TTC549 (cell line): ENCODE results near the gene EEF2K.
A peak's percentile ranks its signal among the peaks of the same experiment; 100 is the strongest.
"Not testable (repeated sequence)": the region's sequence is repeated elsewhere in the genome, so short reads cannot be mapped to it uniquely, and the experiment has no call there.

Experiments
- FAIRE-seq: peaks from 2 replicates; lab custom pipeline; 2012; peaks lifted over from hg19 to GRCh38; lab: Jason Lieb, UNC

EEF2K gene

DNA sequence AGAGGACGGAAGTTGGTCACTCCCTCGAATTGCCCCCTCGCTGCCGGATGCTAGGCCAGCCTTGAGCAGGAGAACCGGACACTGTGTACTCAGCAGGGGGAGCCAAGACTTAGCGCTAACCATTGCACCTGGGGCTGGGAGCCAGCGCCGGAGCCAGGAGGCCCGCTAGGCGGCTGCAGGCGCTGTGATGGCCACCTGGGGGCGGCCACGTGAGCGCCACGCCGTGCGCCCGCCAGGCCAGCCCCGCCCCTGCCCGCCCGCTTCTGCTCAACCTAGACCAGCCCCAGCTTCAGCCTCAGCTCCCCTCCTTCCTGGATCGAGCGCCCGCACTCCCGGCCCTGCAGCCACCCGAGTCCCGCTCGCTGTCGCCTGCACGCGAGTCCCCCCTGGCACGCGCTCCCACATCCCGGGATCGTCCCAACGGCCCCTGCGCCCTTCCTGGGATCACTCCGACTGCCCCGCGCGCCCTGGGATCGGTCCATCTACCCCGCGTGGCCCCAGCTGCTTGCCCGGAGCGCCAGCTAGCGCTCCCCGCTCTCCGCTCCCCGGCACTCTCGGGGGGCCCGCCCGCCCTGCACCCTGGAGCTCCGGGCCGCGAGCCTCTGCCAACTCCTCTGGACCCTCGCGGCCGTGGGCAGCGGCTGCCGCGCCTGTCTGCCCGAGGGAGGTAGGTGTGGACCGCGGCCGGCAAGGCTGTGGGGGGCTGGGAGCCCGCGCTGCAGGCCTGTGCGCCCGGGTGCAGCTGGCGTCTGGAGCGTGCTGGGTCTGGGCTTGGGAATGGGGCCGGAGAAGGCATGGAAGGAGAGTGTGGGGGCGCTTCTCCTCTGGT is at the start of gene EEF2K:
TSS of gene EEF2K (plus strand) at position 266 of the 829 bp plus-strand sequence. CDS start 19,452 bp downstream, outside the sequence.
- no peak for FAIRE-seq

DNA sequence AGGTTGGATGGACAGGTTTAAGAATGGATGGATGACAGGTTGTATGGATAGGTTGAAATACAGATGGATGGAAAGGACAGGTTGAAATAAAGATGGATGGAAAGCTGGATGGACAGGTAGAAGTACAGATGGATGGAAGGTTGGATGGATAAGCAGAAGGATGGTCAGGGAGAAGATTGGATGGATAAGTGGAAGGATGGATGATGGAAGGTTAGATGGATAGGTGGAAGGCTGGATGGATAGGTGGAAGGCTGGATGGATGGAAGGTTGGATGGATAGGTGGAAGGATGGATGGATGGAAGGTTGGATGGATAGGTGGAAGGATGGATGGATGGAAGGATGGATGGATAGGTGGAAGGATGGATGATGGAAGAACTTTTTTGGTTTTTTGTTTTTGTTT is 44.7 kb upstream of the EEF2K start:
- no peak for FAIRE-seq

DNA sequence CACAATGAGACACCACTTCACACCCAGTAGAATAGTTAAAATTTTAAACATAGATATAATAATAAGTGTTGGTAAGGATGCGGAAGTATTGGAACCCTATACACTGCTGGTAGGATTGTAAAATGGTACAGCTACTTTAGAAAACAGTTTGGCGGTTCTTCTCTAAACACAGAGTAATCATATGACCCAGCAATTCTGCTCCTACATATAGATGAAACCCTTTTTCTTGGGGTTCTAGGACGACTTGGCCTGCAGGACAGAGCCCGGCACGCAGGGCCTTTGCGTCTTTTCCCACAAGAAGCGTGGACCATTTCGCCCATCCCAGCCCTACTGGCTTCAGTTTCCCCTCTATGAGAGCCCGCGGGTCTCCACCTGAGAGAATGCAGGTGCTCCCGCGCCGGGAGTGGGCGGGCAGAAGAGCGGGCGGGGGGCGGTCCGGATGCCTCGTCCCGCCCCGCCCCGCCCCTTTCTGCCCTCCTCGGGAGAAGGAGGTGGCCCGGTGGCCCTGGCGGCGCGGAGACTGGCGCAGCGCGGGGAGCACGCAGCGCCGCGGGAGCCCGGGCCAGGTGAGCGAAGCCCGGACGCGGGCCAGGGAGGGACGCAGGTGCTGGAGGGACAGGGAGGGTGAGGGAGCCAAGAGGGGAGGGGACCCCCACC is 44.0 kb upstream of the EEF2K start, which contains the start of gene SDR42E2:
TSS of gene SDR42E2 (plus strand) at position 508 of the 657 bp plus-strand sequence. CDS start 3,077 bp downstream, outside the sequence.
- no peak for FAIRE-seq

DNA sequence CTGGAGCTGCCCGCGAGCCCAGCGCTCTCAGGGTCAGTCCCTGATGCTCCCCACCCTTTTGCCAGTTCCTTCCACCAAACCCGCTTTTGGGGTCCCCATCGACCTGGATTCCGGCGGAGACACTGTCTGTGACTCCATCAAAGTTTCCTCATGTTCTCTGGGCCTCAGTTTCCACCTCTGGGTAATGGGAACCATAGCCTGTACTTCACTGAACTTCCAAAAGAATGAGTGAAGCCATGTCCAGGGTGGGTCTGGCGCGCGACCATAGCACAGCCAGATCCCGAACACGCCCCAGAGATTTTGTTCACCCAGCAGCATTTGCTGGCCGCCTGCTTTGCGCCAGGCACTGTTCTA is 43.4 kb upstream of the EEF2K start:
- FAIRE-seq = no peak

DNA sequence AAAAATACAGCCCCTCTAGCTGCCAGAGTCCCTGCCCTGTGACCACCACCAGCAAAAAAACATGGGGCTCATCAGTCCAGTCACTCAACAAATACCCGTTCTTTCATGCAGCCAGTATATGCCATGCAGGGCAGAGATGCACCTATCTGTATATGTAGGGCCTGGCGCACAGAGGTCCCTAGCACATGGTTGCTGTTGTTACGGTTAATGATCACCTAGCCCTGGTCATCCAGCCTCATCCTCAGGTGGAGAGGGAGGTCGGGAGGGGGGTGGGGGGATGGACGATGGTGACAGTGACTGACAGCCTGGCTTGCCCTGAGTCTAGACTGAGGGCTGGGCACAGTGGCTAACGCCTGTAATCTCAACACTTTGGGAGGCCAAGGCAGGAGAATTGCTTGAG is 42.3 kb upstream of the EEF2K start:
- no peak for FAIRE-seq

DNA sequence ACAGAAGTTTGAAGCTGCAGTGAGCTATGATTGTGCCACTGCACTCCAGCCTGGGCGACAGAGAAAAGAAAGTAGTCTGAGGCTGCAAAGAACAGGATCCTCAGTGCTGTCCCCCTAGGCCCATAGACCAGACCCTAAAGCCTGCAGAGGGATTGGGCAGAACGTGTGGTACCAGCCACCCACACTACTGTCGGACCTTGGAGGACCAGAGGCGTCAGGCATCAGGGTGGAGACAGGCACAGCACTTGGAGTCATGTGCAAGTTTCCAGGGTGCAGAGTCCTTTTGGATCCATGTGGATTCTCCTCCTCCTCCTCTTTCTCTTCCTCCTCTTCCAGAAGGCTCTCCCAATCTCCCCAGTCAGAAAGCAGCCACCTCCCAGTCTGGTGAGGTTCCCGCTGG is 41.6 kb upstream of the EEF2K start:
- no peak for FAIRE-seq

DNA sequence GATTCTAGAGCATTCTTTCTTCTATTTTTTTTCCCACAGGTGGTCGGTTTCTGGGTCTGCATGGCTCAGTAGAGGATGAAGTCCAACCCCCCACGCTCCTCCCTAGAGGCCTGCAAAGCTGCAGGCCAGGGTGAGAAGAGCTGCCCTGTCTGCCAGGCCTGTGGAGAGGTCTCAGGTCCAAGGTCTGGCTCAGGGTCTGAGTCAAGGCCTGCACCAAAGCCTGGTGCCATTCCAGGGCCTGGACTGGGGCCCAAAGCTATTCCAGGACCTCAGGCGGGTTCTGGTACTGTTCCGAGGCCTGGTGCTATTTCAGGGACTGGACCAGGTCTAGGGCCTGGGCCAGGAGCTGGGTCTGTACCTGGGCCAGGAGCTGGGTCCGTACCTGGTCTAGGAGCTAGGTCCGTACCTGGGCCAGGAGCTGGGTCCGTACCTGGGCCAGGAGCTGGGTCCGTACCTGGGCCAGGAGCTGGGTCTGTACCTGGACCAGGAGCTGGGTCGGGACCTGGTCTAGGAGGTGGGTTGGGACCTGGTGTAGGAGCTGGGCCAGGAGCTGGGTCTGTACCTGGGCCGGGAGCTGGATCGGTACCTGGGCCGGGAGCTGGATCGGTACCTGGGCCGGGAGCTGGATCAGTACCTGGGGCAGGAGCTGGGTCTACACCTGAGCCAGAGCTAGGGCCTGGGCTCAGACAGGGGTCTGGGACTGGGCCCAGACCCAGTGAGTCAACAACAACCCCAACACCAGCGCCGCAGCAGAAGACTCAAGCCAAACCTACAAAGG is 40.4 kb upstream of the EEF2K start:
- no peak for FAIRE-seq

DNA sequence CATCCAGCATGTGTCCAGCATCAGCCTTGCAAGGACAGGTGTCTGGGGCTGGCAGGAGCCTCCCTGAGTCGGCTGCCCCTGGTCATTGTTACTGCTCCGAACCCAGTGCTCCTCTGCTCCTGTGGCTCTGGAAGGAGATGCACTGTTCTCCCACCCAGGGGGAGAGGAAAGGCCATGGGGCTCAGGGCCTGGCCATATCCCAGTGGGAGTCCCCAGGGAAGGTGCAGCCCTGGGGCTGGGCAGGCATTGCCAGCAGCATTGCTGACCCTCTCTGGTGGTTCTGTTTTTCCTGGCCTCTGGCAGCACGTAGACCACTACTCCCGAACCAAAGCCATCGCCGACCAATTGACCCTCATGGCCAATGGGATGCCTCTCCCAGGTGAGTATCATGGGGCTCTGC is 34.1 kb upstream of the EEF2K start:
- no peak for FAIRE-seq

DNA sequence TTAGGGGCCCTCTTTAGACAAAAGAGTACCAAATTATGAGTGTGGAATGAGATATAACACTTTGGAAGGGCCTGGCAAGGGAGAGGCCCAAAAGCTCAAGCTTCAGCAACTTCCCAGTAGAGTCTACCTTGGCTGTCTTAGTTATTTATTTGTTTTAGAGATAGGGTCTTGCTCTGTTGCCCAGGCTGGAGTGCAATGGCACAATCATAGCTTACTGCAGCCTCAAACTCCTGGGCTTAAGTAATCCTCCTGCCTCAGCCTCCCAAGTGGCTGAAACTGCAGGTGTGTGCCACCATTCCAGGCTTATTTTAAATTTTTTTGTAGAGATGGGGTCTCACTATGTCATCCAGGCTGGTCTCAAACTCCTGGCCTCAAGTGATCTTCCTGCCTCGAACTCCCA is 33.4 kb upstream of the EEF2K start:
- FAIRE-seq = not testable (repeated sequence)

DNA sequence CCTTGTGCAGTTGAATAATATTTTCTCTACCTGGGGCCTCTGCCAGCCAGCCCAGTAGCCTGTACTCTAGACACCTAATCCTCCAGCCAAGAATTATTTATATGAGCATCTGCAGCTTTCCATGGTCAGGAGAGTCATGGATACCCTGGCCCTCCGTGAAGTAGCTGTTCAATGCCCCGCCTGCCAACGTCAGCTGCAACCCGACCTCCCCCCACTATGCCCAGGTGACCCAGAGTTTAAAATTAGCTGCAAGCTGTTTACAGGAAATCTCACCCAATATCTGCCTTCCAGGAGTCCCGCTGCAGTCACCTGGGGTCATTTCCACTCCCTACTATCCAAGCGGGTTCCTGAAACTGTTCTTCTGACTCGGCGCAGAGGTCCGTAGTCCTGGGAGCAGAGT is 31.4 kb upstream of the EEF2K start:
- FAIRE-seq = no peak

DNA sequence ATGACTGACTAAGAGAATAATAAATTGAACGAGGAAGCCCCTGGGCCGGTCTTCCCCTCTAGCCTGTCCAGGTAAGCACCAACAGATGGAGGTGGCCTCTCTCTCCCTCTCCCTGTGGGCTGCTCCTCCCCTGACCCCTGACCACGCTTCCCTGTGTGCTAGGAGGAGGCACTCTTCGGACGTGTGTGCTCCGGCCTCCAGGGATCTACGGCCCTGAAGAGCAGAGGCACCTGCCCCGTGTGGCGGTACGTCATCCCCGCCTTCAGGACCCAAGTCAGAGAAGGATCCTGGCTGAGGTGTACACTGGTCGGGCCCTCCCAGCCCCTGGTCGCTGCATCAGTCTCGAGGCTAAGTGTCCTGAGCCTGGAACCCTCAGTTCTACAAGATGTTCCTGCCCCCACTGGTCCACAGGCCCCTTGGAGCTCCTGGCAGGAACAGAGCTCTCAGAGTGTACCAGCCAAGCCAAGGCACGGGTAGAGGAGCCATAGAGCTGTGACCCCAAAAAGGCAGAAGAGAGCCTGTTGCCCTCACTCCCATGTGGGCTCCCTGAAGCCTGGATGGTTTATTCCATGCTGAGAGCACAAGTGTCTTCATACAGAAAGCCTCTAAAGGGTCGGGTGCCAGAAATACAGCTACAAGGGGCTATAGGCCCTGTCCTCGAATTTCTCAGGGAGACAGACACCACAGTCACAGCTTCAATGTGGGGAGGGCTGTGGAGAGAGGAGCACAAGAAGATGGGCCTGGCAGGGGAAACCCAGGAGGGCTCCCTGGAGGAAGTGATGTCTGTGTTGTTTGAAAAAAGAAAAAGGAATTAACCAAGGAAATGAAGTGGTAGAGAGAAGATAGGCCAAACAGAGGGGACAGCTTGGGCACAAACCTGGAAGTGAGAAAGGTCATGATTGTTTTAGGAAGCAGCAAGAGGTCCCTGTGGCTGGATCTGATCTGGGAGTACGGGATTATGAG is 27.8 kb upstream of the EEF2K start:
- no peak for FAIRE-seq

DNA sequence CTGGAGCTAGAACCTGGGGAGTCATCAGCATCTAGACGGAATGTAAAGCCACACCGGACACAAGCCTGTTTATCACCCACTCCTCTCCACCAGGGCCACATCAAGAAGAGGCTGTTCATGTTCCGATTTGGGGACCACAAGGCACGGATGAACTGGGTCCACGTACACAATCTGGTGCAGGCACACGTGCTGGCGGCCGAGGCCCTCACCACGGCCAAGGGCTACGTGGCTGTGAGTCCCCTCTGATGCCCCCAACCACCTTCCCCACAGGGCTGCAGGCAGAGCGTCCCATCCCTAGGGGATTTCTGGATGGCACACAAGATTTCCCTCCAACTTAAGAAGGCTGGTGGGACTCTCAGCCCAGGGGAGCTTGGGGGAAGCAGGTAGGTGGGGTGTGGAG is 24.7 kb upstream of the EEF2K start:
- FAIRE-seq = no peak

DNA sequence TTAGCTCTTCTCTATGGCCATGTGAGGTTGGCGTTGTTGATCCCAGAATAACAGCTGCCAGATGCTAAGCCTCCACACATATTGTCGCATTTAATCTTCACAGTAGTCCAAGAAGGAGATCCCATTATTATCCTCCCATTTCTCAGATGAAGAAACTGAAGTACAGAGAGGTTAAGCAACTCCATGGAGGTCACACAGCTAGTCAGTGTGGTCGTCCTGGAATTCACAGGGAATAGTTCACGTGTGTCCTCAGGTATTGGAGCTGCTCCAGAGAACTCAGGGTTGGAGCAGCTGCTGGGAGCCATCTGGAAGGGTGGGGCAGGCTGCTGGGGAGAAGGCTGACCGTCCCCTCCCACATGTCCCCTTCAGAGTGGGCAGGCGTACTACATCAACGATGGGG is 24.2 kb upstream of the EEF2K start:
- FAIRE-seq = no peak

DNA sequence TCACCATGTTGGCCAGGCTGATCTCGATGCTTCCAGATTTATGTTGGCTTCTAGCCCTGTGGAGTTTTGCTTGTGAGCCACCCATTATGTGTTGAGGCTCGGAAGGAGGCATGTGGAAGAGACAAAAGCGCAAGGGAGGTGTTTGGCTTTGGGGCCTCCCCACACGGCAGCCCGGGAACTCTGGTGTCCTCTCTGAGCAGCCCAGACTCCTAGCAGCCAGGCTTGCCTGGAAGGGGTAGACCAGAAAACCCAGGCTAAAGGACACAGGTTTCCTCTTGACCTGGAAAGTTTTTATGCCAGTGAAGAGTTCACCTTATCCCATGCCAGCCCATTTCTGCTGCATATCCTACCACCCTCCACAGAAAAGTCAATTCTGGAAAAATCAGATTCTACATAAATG is 22.7 kb upstream of the EEF2K start:
- no peak for FAIRE-seq

DNA sequence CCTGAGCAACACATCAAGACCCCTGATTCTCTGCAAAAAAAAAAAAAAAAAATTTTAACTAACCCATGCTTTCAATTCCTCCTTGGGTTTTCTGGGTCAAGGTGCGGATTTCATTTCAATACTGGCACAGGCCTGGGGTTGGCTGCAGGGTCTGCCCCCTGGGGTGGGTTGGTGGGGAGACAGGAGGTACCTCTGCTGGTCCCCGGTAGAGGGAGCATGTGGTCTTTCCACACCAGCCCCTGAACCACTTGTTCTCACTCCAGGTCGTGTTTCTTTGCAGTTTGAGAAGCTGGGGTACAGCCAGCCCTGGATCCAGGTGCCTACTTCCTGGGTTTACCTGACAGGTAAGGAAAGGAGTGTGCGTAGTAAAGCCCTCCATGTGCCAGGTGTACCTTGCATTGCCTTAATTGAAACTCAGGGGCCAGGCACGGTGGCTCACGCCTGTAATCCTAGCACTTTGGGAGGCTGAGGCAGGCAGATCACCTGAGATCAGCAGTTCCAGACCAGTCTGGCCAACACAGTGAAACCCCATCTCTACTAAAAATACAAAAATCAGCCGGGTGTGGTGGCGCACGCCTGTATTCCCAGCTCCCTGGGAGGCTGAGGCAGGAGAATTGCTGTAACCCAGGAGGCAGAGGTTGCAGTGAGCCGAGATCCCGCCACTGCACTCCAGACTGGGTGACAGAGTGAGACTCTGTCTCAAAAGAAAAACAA is 22.0 kb upstream of the EEF2K start:
- FAIRE-seq = no peak

DNA sequence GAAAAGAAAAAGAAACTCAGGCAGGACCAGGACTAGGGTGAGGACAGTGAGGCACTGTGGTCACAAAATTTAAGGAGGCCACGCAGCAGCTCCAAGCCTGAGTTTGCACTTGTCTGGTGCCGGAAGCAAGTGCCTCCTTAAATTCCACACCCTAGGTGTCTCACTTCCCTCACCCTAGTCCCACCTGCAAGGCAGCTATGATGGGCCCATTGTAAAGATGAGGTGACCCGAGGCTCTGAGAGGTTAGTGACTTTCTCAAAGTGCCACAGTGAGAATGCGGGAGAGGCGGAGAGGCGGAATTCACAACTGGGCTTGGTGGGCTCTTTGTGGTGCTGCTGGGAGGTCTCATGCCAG is 21.5 kb upstream of the EEF2K start:
- FAIRE-seq = no peak

DNA sequence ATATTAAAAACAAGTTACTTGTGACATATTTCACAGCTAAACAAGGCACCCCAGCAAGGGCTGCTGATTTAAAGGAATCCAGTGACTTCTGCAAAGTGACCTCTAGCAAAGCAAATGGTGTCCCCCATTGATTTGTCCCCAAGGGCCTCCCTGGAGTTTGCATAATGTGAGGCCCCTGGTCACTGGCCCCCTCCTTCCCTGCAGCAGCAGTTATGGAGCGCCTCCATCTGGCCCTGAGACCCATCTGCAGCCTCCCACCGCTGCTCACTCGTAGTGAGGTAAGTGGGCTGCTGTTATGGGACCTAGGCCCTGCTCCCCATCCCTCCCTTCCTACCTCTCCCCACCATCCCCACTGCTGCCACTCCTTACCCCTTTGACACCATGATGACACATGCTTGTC is 19.6 kb upstream of the EEF2K start:
- no peak for FAIRE-seq

DNA sequence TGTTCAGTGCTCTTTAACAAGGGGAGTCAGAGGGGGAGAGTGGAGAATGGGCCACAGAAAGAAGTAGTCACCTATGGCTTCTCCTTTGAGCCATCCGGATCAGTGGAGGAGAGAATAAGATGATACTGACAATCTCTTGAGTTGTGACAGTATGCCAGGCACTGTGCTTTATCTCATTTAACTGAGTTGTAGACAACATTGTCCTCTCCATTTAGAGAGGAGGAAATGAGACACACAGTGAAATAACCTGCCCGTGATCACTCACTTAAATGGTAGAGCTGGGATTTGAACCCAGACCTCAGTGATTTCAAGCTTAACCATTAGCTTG is 17.8 kb upstream of the EEF2K start:
- no peak for FAIRE-seq

DNA sequence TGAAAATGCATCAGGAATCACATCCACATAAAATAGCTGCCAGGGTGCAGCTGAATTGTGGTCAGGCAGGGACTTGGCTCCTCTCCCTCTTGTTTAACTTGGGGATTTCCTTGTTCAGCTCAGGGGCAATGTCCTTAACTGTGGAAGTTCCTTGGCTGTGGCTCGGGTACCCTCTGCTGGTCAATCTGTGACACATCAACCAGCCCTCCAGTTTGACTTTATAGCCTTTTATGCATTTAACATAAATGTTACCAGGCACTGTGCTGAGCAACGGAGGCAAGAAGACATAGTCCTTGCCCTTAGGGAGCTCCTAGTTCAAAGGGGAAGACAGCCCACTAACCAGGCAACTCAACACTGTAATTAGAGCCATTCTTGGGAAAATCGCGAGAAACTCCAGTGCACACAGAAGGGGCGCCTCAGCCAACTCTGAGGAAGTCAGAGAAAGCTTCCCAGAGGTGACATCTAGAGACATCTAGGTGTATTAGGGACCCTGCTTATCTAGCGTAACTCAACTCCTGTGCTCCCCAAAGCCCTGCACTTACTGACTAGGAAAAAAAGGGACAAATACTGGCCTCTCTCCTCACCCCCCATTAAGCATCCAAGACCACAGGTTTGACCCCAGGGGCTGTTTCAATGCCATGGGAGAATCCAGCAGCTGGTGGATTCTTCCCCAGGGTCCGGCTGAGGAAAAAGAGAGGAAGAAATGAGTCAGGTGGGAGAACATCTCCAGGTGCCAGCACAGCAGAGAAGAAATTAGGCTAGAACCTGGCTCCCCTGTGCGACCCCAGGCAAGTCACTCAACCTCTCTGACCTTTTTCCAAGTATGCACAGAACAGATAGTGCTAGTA is 17.3 kb upstream of the EEF2K start:
- peak; percentile 41 for FAIRE-seq

DNA sequence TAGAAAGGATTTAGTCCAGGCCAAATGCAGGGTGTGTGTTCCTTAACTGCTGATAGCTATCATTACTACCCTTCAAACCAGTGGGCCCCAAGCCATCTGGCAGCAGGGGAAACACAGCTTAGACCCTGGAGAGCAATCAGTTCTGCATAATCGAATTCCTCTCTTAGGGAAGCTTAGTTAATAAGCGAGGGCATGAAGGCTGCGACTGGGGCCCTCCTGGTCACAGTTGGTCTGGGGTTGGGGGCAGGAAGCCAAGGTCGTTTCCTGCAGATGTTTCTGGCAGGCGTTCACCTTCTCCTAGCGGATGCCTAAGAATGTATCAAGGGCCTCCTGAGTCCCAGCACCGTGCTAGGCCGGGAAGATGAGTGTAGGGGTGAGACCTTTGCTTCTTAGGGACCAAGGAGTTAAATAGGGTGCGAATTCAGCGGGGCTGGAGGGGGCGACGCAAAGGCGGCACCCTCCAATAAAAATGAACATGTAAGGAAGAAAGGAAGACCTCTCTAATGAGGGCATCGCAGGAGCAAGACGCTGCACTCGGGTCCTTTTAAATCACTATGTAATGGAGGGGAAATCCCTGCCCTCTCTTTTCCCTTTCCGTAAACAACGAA is 16.5 kb upstream of the EEF2K start:
- FAIRE-seq = no peak
